Measurements from ENCODE around the gene OR1D5. TPM values are rescaled to one million over a fixed set of nuclear protein-coding genes. Genes with fewer than 3 reads are reported as not detected.
A peak's percentile ranks its signal among the peaks of the same experiment; 100 is the strongest.

The OR1D5 gene
- total and polyA plus RNA-seq, 2 donors from 2014 or later: not detected

GRCh38 chr17:3043737-3044365 is 19.6 kb downstream of the OR1D5 start:
- intact Hi-C loops (cut with DNase I): no loop called here
- H3K36me3 ChIP-seq (ENCODE audit: control insufficient read depth in 2 of 3, insufficient read depth in 3 of 3, low read length in 3 of 3): no peaks in the 10 kb centered on the region
- DNase-seq (peak in 1 of 5 donors; percentile 47), FAIRE-seq (no peak)
- H3K27ac ChIP-seq (ENCODE audit: low read depth in 2 of 2, low read length in 2 of 2): no peak overlapping the region
- H3K9ac ChIP-seq (ENCODE audit: low read length in 3 of 3): no peak overlapping the region
- no peak overlapping the region for H3K4me3 ChIP-seq (ENCODE audit: low read length in 3 of 3)
- H3K27me3 ChIP-seq (ENCODE audit: control insufficient read depth, insufficient read depth, low read length): no peaks in the 10 kb centered on the region
- H3K4me1 ChIP-seq (ENCODE audit: control insufficient read depth in 2 of 3, insufficient read depth in 2 of 3, low read depth in 1 of 3, low read length in 3 of 3): no peaks in the 10 kb centered on the region
- H3K9me3 ChIP-seq (ENCODE audit: control insufficient read depth in 2 of 3, insufficient read depth in 1 of 3, low read length in 3 of 3): peaks cover 0 to 13% (median 0%) of the 10 kb centered on the region in 3 donors
- no peak for TF ChIP-seq CTCF (IDR thresholded peaks at IDR 0.05; ENCODE audit: borderline replicate concordance, extremely low read depth, insufficient read depth)

- Histone ChIP-seq H3K36me3 (ENCODE audit: control insufficient read depth in 2 of 3, insufficient read depth in 3 of 3, low read length in 3 of 3) (no peaks in the 10 kb centered on the region), H3K9ac (ENCODE audit: low read length in 3 of 3) (no peak overlapping the region), H3K27ac (ENCODE audit: low read depth in 2 of 2, low read length in 2 of 2) (no peak overlapping the region), H3K4me3 (ENCODE audit: low read length in 3 of 3) (no peak overlapping the region), H3K27me3 (ENCODE audit: control insufficient read depth, insufficient read depth, low read length) (no peaks in the 10 kb centered on the region), H3K4me1 (ENCODE audit: control insufficient read depth in 2 of 3, insufficient read depth in 2 of 3, low read depth in 1 of 3, low read length in 3 of 3) (no peaks in the 10 kb centered on the region), H3K9me3 (ENCODE audit: control insufficient read depth in 2 of 3, insufficient read depth in 1 of 3, low read length in 3 of 3) (peaks cover 0 to 13% (median 0%) of the 10 kb centered on the region in 3 donors)
- no peak for TF ChIP-seq CTCF (IDR thresholded peaks at IDR 0.05; ENCODE audit: borderline replicate concordance, extremely low read depth, insufficient read depth)
- intact Hi-C loops (cut with DNase I): no loop called here
- FAIRE-seq (no peak), DNase-seq (no peak)
These were observed 22.5 kb downstream of the OR1D5 start for GRCh38 chr17:3040882-3041281.

- Histone ChIP-seq H3K27ac (ENCODE audit: low read depth in 2 of 2, low read length in 2 of 2) (no peak overlapping the region), H3K4me1 (ENCODE audit: control insufficient read depth in 2 of 3, insufficient read depth in 2 of 3, low read depth in 1 of 3, low read length in 3 of 3) (no peaks in the 10 kb centered on the region), H3K9ac (ENCODE audit: low read length in 3 of 3) (no peak overlapping the region), H3K4me3 (ENCODE audit: low read length in 3 of 3) (no peak overlapping the region), H3K27me3 (ENCODE audit: control insufficient read depth, insufficient read depth, low read length) (no peaks in the 10 kb centered on the region), H3K9me3 (ENCODE audit: control insufficient read depth in 2 of 3, insufficient read depth in 1 of 3, low read length in 3 of 3) (peaks cover 0 to 13% (median 0%) of the 10 kb centered on the region in 3 donors), H3K36me3 (ENCODE audit: control insufficient read depth in 2 of 3, insufficient read depth in 3 of 3, low read length in 3 of 3) (no peaks in the 10 kb centered on the region)
- TF ChIP-seq CTCF (IDR thresholded peaks at IDR 0.05; ENCODE audit: borderline replicate concordance, extremely low read depth, insufficient read depth): no peak
- intact Hi-C loops (cut with DNase I): no loop called here
- FAIRE-seq: no peak
- DNase-seq: no peak
These were observed 23.7 kb downstream of the OR1D5 start for GRCh38 chr17:3039736-3040135.

- Histone ChIP-seq H3K27me3 (ENCODE audit: control insufficient read depth, insufficient read depth, low read length) (no peaks in the 10 kb centered on the region), H3K4me3 (ENCODE audit: low read length in 3 of 3) (no peak overlapping the region), H3K27ac (ENCODE audit: low read depth in 2 of 2, low read length in 2 of 2) (no peak overlapping the region), H3K9me3 (ENCODE audit: control insufficient read depth in 2 of 3, insufficient read depth in 1 of 3, low read length in 3 of 3) (peaks cover 0 to 5% (median 0%) of the 10 kb centered on the region in 3 donors), H3K4me1 (ENCODE audit: control insufficient read depth in 2 of 3, insufficient read depth in 2 of 3, low read depth in 1 of 3, low read length in 3 of 3) (no peaks in the 10 kb centered on the region), H3K9ac (ENCODE audit: low read length in 3 of 3) (no peak overlapping the region), H3K36me3 (ENCODE audit: control insufficient read depth in 2 of 3, insufficient read depth in 3 of 3, low read length in 3 of 3) (no peaks in the 10 kb centered on the region)
- intact Hi-C loops (cut with DNase I): no loop called here
- TF ChIP-seq CTCF (IDR thresholded peaks at IDR 0.05; ENCODE audit: borderline replicate concordance, extremely low read depth, insufficient read depth): no peak
- no peak for FAIRE-seq
- peak in 4 of 5 donors; percentile 46 to 69 (median 54) for DNase-seq
These were observed 24.5 kb downstream of the OR1D5 start for GRCh38 chr17:3038941-3039340.
